ENCODE measurements around the gene FEM1C. TPM values are rescaled to one million over a fixed set of nuclear protein-coding genes. Genes with fewer than 3 reads are reported as not detected.

FEM1C gene
- total and polyA plus RNA-seq, 2 of the 4 experiments (the other 2 are of a cell fraction): 6.3 to 21.5 TPM

DNA sequence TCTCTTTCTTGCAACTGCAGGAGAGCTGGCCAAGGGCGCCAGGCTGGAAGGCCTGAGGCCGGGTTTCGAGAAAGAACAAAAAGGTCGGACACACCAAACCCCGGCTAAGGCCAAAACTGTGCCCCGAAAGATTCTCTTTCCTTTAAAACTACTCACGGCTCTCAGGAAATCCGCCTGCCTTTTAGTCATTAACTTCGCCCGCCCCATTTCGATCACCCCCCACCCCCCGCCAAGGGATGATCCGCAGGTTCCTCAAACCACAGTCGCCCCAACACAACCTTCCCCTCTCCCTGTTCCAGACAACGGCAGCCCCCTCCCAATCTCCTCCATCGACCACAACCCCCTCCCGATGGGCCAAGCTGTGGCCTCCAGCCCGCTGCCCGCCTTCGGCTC lies 536 bp downstream of the FEM1C start:
- Histone ChIP-seq H3K9ac (ENCODE audit: low read depth, low read length) (peak overlapping the region; percentile 95), H3K36me3 (ENCODE audit: control insufficient read depth, insufficient read depth, low read length) (peaks cover 8% of the 10 kb centered on the region), H4K91ac (ENCODE audit: insufficient read depth, low read depth, low read length) (peak overlapping the region; percentile 65), H3K4me2 (ENCODE audit: low read depth, low read length) (peak overlapping the region; percentile 99), H3K14ac (replicated peaks; ENCODE audit: low read depth, low read length) (peak overlapping the region; percentile 81), H2AFZ (replicated peaks; ENCODE audit: low read length, poor library complexity) (peak overlapping the region; percentile 92), H3K9me3 (ENCODE audit: control insufficient read depth, insufficient read depth, low read length) (peaks cover 6% of the 10 kb centered on the region), H3K56ac (ENCODE audit: extremely low read depth, insufficient read depth, low read length) (peak overlapping the region; percentile 66), H2BK5ac (ENCODE audit: low read depth, low read length, poor library complexity, severe bottlenecking) (peak overlapping the region; percentile 90), H3K4me1 (ENCODE audit: control insufficient read depth, insufficient read depth, low read length) (peaks cover 2% of the 10 kb centered on the region; the same call in 1 of the 2 replicates), H3K4ac (ENCODE audit: low read depth, low read length) (peak overlapping the region; percentile 73), H4K5ac (ENCODE audit: low read depth, low read length) (peak overlapping the region; percentile 2; the same call in 1 of the 2 replicates), H3K9me1 (ENCODE audit: insufficient read depth, low read length) (peaks cover 3% of the 10 kb centered on the region; the same call in 1 of the 2 replicates), H3K23ac (ENCODE audit: low read depth, low read length) (peak overlapping the region; percentile 81), H3K4me3 (ENCODE audit: insufficient read depth, low read depth, low read length) (peak overlapping the region; percentile 86), H4K20me1 (ENCODE audit: insufficient read depth, low read length) (peaks cover 48% of the 10 kb centered on the region; the same call in 1 of the 2 replicates), H4K8ac (ENCODE audit: low read depth in 2 of 2, low read length in 2 of 2) (peak overlapping the region; percentile 69 to 77), H3K79me1 (ENCODE audit: low read depth in 1 of 2, low read length in 2 of 2) (peaks cover 0 to 23% of the 10 kb centered on the region in 2 experiments; a peak in 2 of 4 replicates), H2BK15ac (ENCODE audit: low read depth, low read length) (0 out of 3 replicates have a peak overlapping the region, but pooled peaks have one; percentile 32), H2BK20ac (ENCODE audit: low read depth, low read length) (no peak overlapping the region), H3K27me3 (ENCODE audit: control insufficient read depth, insufficient read depth, low read length) (no peaks in the 10 kb centered on the region), H2AK5ac (ENCODE audit: low read depth, low read length) (peak overlapping the region; percentile 87), H2AK9ac (replicated peaks; ENCODE audit: low read depth, low read length, poor library complexity) (peak overlapping the region; percentile 98), H3K27ac (ENCODE audit: insufficient read depth, low read length) (peak overlapping the region; percentile 92), H2BK120ac (ENCODE audit: low read depth, low read length) (peak overlapping the region; percentile 67), H3K18ac (ENCODE audit: low read depth, low read length) (peak overlapping the region; percentile 14)
- peak; percentile 10 for ATAC-seq (ENCODE audit: low read depth)
- intact Hi-C loops (cut with micrococcal nuclease) (loop anchor here (1.0 to 10.0 kb wide), 3 partner anchors 117 to 291 kb away; no protein-coding TSS in a partner anchor), dilution Hi-C loops (cut with HindIII; ENCODE audit: low sequenced_read_pairs, unreplicated experiment) (no loop called here), in situ Hi-C loops (cut with MboI; ENCODE audit: low sequenced_read_pairs) (no loop called here)
- WGBS, 2 experiments (ENCODE audit: extremely low coverage in 2 of 2, insufficient read length in 1 of 2): 0% methylated on average over 10 of the region's 20 CpGs; no CpG with 5 or more reads in 1 of the 2 experiments
- TF ChIP-seq CHD1 (IDR thresholded peaks at IDR 0.05; ENCODE audit: low read depth, low read length) (no peak), RAD21 (IDR thresholded peaks at IDR 0.05; ENCODE audit: low read length) (0 out of 2 replicates have a peak, but pooled peaks have one; percentile 12), CEBPB (IDR thresholded peaks at IDR 0.05; ENCODE audit: low read depth, low read length) (no peak), SMC3 (IDR thresholded peaks at IDR 0.05; ENCODE audit: low read depth, low read length) (no peak)
- no peak for DNase-seq
- ChIA-PET POLR2A (ENCODE audit: unreplicated experiment) (interaction anchor here (1.2 kb wide), 1 partner anchor 117 kb away, joined by 4 read pairs; no protein-coding TSS in a partner anchor), CTCF (interaction anchor here (0.8 to 1.4 kb wide), 2 partner anchors 16 to 234 kb away, joined by 6 to 8 read pairs; no protein-coding TSS in a partner anchor)
- BruUV-seq (replicated peaks): no TSS peak
